C1 segment of cervical spinal cord (tissue), 14 donors: Measurements from ENCODE around the gene SLC26A1.
A peak's percentile ranks its signal among the peaks of the same experiment; 100 is the strongest.

ENCODE experiments used
- DNase-seq, 14 donors: peaks; one replicate each; lab custom pipeline; 2025; lab: John Stamatoyannopoulos, UW

The SLC26A1 gene

GRCh38 chr4:1029529-1029928 is 36.3 kb upstream of the SLC26A1 start:
- no peak for DNase-seq

- DNase-seq = no peak
Measured at GRCh38 chr4:1028574-1029220, 35.5 kb upstream of the SLC26A1 start.

GRCh38 chr4:1027915-1028238 is 34.7 kb upstream of the SLC26A1 start:
- no peak for DNase-seq

GRCh38 chr4:1027219-1027914 is 34.2 kb upstream of the SLC26A1 start:
- DNase-seq = no peak

GRCh38 chr4:1026115-1026514 is 32.9 kb upstream of the SLC26A1 start:
- no peak for DNase-seq

GRCh38 chr4:1024882-1025545 is 31.8 kb upstream of the SLC26A1 start:
- DNase-seq = no peak

GRCh38 chr4:1023895-1024740 is 30.9 kb upstream of the SLC26A1 start:
- no peak for DNase-seq

GRCh38 chr4:1023075-1023640 is 30.0 kb upstream of the SLC26A1 start:
- no peak for DNase-seq

GRCh38 chr4:1022739-1023066 is 29.5 kb upstream of the SLC26A1 start:
- DNase-seq = no peak

- no peak for DNase-seq
Measured at GRCh38 chr4:1022051-1022738, 29.0 kb upstream of the SLC26A1 start.

GRCh38 chr4:1021386-1022050 is 28.3 kb upstream of the SLC26A1 start:
- DNase-seq = no peak

GRCh38 chr4:1019729-1020470 is 26.7 kb upstream of the SLC26A1 start:
- no peak for DNase-seq

- DNase-seq = no peak
Measured at GRCh38 chr4:1019320-1019719, 26.1 kb upstream of the SLC26A1 start.

- DNase-seq = no peak
Measured at GRCh38 chr4:1018147-1019020, 25.2 kb upstream of the SLC26A1 start.

- no peak for DNase-seq
Measured at GRCh38 chr4:1017706-1018105, 24.5 kb upstream of the SLC26A1 start.

GRCh38 chr4:1017211-1017610 is 24.0 kb upstream of the SLC26A1 start:
- DNase-seq = no peak

- no peak for DNase-seq
Measured at GRCh38 chr4:1015746-1016145, 22.5 kb upstream of the SLC26A1 start.

- DNase-seq = peak in 3 of 14 donors; percentile 61 to 85 (median 77)
Measured at GRCh38 chr4:1015179-1015578, 22.0 kb upstream of the SLC26A1 start.
